Esophagus muscularis mucosa (tissue), 3 donors: ENCODE data around the gene ATP2A1.

Experiments
- CTCF ChIP-seq, 3 experiments: fragments of 200-600 bp in 2 of 3; fragments of 450-650 bp in 1 of 3; sonication (generic) in 2 of 3; IDR thresholded peaks; one replicate each; pipeline ENCODE4 v1.5.1; 2017 to 2019; ENCODE audit warnings: antibody characterized with exemption in 3 of 3, mild to moderate bottlenecking in 2 of 3, moderate library complexity in 1 of 3
- POLR2A ChIP-seq: fragments of 450-650 bp; IDR thresholded peaks from one replicate; pipeline ENCODE4 v1.6.1; 2017; ENCODE audit warnings: antibody characterized with exemption, moderate library complexity, mild to moderate bottlenecking, low read depth

GRCh38 chr16:28943281-28943680 is 65.0 kb downstream of the ATP2A1 start:
- no peak for TF ChIP-seq CTCF (IDR thresholded peaks at IDR 0.05)
- TF ChIP-seq POLR2A, result no peak
